ENCODE results near the gene ITIH5. TPM values are rescaled to one million over a fixed set of nuclear protein-coding genes. Genes with fewer than 3 reads are reported as not detected.

ITIH5 gene
- total and polyA plus RNA-seq, 9 of the 15 experiments (the other 6 are each of a cell fraction or from before 2014, with no cell fraction given), result 0.52 to 4.5 (median 2.6) TPM

GRCh38 chr10:7704071-7705016, 37.6 kb upstream of the ITIH5 start:
- H3K4me3 ChIP-seq, result no peak overlapping the region
- peaks cover 15 to 16% of the 10 kb centered on the region in 2 experiments; a peak in 4 of 5 replicates for H3K27me3 ChIP-seq (ENCODE audit: control insufficient read depth in 2 of 2, insufficient read depth in 2 of 2, low read length in 2 of 2)
- no peak overlapping the region for H3K27ac ChIP-seq (ENCODE audit: extremely low read depth, low read depth, low read length)
- ATAC-seq (no peak), FAIRE-seq (no peak), DNase-seq (ENCODE audit: extremely low read depth in 1 of 4, low spot score in 3 of 4) (no peak)
- TF ChIP-seq SAP30 (IDR thresholded peaks at IDR 0.05; ENCODE audit: borderline replicate concordance, insufficient read depth, low read depth, low read length, poor library complexity, severe bottlenecking), result no peak
- no peak for TF ChIP-seq ZNF584 (CRISPR knock-in tag; IDR thresholded peaks at IDR 0.05; ENCODE audit: low read depth)
- TF ChIP-seq ZNF431 (CRISPR knock-in tag; IDR thresholded peaks at IDR 0.05), result no peak
- TF ChIP-seq ZNF57 (CRISPR knock-in tag; IDR thresholded peaks at IDR 0.05), result no peak
- no peak for TF ChIP-seq POLR2B (IDR thresholded peaks at IDR 0.05; ENCODE audit: low read depth, partially characterized antibody)
- TF ChIP-seq CAMTA2 (CRISPR knock-in tag; conservative IDR thresholded peaks at IDR 0.05), result no peak
- no peak for TF ChIP-seq KLF6 (CRISPR knock-in tag; IDR thresholded peaks at IDR 0.05; ENCODE audit: borderline replicate concordance)
- TF ChIP-seq ZNF644 (tag; IDR thresholded peaks at IDR 0.05; ENCODE audit: low read depth), result no peak
- TF ChIP-seq ZNF384 (IDR thresholded peaks at IDR 0.05; ENCODE audit: low read depth, low read length), result no peak
- TF ChIP-seq SRSF3 (IDR thresholded peaks at IDR 0.05; ENCODE audit: insufficient read depth, low read length), result no peak
- no peak for TF ChIP-seq JUND (IDR thresholded peaks at IDR 0.05; ENCODE audit: borderline replicate concordance, low read depth, low read length)
- TF ChIP-seq JUND (tag; IDR thresholded peaks at IDR 0.05; ENCODE audit: borderline replicate concordance, low read depth, low read length), result no peak
- no peak for TF ChIP-seq CGGBP1 (CRISPR knock-in tag; IDR thresholded peaks at IDR 0.05)
- TF ChIP-seq TEAD2 (tag; IDR thresholded peaks at IDR 0.05), result no peak
- CTCF ChIA-PET (ENCODE audit: low intra/inter-chr PET ratio), result no interaction called here
- H4K20me1 ChIP-seq (replicated peaks; ENCODE audit: control insufficient read depth, insufficient read depth, low read length), result no peaks in the 10 kb centered on the region
- intact Hi-C loops (cut with micrococcal nuclease) (no loop called here), in situ Hi-C loops (cut with MboI) (no loop called here)
- H3K4me1 ChIP-seq (replicated peaks in 1 of 2; ENCODE audit: control insufficient read depth in 2 of 2, insufficient read depth in 2 of 2, low read length in 2 of 2), result no peaks in the 10 kb centered on the region
- 5% methylated on average over 8 of the region's 8 CpGs for WGBS (ENCODE audit: insufficient coverage, low coverage, missing lambda C conversion rate)
- no peaks in the 10 kb centered on the region for H3K9me1 ChIP-seq (ENCODE audit: control insufficient read depth, insufficient read depth, low read length)
- H3K9me3 ChIP-seq (replicated peaks; ENCODE audit: control insufficient read depth, insufficient read depth, low read depth, low read length), result no peaks in the 10 kb centered on the region
- H3K79me2 ChIP-seq (ENCODE audit: control insufficient read depth, insufficient read depth, low read length), result no peaks in the 10 kb centered on the region
- H3K36me3 ChIP-seq (ENCODE audit: control insufficient read depth, insufficient read depth, low read length), result no peaks in the 10 kb centered on the region
- no TSS peak for BruUV-seq (replicated peaks)
- no peak overlapping the region for H3K4me2 ChIP-seq (ENCODE audit: insufficient read depth, low read length)
- no peak overlapping the region for H3K9ac ChIP-seq (ENCODE audit: insufficient read depth in 1 of 2, low read depth in 2 of 2, low read length in 2 of 2)
- POLR2A ChIA-PET, result no interaction called here
- H2AFZ ChIP-seq (ENCODE audit: low read depth, low read length), result no peak overlapping the region
